SIG-M5 treated with dmso at 0.1 percent for 504 hours (cell line): ENCODE data around the gene DPY30.
"Not testable (repeated sequence)": the region's sequence is repeated elsewhere in the genome, so short reads cannot be mapped to it uniquely, and the experiment has no call there.

Experiments used
- DNase-seq: peaks from one replicate; lab custom pipeline; 2025; ENCODE audit not compliant: unreplicated experiment; lab: John Stamatoyannopoulos, UW

The DPY30 gene

DNA sequence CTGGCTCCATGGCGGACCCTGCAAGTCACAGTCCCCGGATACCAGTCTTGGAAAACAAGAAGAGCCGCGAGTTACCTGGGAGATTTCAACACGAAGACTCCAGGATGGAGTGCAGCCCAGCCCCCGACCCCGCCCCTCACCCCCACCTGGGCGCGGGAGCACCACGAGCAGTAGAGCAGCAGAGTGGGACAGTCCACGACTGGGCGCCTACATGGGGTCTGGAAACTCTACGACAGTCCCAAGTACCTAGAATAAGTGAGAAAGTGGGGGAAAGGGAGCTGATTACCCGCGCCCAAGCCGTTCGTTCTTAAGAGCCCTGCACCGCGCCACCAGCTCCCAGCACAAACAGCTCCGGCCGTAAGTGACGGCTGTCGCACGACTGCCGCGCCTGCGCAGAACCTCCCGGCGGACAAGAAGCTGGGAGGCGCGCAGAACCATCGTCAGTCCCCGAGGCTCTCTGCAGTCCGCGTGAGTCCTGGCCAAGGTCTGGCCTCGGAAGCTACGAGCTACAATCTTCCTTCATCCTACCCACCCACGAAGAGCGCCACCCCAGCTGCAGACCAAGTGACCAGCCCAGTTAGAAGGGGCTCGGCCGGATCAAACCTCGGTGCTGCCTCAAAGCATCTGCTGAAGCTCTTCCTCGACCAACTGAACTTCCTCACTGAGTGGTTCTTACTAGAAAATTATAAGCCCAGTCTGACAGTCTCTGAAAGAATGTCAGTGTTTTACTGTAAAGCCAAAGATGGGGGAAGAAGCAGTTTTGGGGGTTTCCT is at the start of gene DPY30:
DPY30 (minus strand) TSS at position 359 of the 773 bp plus-strand sequence; CDS start at position 10, 349 bp downstream.
- DNase-seq, result peak; percentile 95

GRCh38 chr2:32074134-32074506 is 34.5 kb upstream of the DPY30 start:
- DNase-seq, result no peak

DNA sequence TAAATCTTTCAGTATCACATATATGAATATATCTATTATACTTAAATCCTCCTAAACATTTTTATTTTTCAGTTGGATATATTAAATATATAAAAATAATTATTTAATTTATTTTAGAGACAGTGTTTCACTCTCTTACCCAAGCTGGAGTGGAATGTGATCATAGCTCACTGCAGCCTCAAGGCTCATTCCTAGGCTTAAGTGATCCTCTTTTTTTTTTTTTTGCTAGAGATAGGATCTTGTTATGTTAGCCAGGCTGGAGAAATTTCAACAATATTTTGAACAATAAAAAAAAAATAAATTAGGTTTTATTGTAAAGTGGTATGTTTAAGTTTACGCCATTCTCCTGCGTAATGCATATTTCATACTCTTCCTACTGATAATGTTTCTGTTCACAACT is 27.9 kb upstream of the DPY30 start:
- DNase-seq, result no peak

- no peak for DNase-seq
Observed at GRCh38 chr2:32064713-32065112, 25.1 kb upstream of the DPY30 start.

DNA sequence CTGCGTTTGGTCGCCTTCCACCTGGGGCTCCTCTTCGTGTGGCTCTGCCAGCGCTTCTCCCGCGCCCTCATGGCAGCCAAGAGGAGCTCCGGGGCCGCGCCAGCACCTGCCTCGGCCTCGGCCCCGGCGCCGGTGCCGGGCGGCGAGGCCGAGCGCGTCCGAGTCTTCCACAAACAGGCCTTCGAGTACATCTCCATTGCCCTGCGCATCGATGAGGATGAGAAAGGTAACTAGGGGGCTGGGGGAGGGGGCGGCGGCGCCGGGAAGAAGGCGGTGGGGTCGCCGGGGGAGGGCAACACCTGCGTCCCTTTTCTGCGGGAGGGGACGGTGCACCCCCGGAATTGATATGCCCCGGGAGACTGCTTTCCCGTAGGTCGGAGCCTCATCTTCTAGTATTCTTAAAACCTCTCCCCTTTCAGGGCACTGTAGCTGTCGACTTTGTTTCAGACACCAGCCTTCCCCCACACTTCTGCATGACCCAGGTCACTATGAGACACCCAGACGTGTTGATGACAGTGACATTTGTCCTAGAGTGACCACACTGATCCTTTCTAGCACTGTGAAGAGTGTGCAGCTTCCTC is 24.5 kb upstream of the DPY30 start:
- DNase-seq, result peak; percentile 48

DNA sequence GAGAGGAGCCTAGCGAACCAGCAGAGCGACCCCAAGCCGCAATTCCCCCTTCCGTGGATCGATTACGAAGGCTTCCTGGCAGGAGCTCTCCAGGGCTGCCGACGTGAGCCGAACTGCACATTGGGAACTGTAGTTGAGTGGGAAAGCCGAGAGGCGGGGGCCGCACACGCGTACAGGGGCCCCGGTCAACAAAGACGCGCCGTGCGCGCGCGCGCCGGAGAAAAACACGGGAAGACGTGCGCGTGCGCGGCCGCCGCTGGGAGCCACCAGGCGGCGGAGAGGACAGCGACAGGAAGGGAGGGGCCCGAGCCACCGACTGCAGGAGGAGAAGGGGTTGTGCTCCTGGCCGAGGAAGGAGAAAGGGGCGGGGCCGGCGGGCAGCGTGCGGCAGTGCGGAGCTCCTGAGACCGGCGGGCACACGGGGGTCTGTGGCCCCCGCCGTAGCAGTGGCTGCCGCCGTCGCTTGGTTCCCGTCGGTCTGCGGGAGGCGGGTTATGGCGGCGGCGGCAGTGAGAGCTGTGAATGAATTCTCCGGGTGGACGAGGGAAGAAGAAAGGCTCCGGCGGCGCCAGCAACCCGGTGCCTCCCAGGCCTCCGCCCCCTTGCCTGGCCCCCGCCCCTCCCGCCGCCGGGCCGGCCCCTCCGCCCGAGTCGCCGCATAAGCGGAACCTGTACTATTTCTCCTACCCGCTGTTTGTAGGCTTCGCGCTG is 23.9 kb upstream of the DPY30 start, which contains the start of gene SPAST:
SPAST (plus strand) TSS at position 247 of the 711 bp plus-strand sequence; CDS start at position 523, 276 bp downstream.
- peak; percentile 100 for DNase-seq

DNA sequence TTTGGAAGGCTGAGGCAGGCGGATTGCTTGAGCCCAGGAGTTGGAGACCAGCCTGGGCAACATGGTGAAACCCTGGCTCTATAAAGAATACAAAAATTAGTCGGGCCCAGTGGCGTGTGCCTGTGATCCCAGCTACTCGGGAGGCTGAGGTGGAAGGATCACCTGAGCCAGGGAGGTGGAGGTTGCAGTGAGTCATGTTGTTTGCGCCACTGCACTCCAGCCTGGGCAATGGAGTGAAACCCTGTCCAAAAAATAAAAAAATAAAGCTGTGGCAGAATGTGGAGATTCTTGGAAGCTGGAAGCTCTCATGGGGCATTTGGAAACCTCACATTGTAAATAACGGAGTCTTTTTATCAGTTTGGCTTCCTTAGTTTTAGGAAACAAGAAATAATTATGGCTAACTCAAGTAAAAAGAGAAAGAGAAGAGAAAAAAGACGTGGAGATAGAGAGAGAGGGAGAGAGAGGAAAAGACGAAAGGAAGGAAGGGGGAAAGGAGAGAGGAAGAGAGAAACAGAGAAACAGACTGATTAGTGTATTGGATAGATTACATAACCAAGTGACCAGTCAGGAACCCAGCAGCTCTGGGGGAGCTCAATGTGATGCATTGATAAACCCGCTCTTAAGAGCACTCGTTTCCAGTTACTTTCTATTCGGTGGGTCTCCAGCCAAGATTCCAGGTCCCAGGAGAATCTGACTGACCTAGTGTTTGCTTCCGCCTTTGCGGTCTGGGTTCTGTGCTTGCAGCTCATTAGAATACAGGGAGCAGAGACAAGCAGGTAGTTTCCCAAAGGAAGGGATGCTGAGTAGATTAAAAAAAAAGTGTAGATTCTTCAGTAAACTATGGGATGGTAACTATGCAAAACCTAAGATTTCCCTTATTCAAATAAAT is 22.6 kb upstream of the DPY30 start:
- peak; percentile 38 for DNase-seq

DNA sequence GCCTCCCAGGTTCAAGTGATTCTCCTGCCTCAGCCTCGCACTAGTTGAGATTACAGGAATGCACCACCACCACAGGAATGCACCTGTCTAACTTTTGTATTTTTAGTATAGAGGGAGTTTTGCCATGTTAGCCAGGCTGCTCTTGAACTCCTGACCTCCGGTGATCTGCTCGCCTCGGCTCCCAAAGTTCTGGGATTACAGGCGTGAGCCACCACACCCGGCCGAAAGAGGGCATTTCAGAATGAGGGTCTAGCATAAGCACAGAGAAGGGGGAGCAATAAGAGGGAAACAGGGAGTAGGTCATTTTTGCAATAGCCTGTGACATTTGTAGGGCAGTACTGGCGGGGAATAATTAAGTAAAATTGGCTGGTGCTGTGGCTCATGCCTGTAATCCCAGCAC is 21.8 kb upstream of the DPY30 start:
- DNase-seq, result no peak

- DNase-seq, result no peak
Observed at GRCh38 chr2:32060266-32060665, 20.7 kb upstream of the DPY30 start.

DNA sequence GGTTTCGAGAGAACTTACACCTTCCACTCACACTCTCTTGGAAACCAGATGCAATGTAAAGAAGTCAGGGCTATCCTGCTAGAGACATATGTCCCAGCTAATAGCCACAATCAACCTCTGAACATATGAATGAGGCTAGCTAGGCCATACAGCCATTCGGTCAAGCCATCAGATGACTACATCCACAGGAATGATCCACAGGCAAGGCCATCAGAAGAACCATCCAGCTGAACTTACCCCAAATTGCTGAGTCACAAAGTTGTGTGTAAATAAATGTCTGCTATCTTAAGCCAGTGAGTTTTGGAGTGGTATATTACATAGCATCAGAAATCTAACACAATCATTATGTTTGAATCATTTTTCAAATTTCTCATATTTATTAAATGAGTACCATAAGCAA is 18.5 kb upstream of the DPY30 start:
- no peak for DNase-seq

- not testable (repeated sequence) for DNase-seq
Observed at GRCh38 chr2:32054583-32054982, 15.0 kb upstream of the DPY30 start.

GRCh38 chr2:32051836-32052439 is 12.3 kb upstream of the DPY30 start:
- DNase-seq, result no peak

DNA sequence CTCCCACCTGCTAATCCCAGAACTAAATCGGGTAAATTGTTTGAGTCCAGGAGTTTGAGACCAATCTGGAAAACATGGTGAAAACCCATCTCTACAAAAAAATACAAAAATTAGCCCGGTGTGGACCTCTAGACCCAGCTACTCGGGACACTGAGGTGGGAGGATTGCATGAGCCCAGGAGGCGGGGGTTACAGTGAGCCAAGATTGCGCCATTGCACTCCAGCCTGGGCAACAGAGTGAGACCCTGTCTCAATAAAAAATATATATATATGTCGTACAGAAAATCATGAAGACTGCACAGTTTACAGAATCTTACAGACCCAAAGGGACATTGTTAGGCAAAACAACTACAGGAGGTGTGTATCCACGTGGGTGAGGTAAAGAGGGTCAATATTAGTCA is 4.0 kb upstream of the DPY30 start:
- DNase-seq, result no peak

- DNase-seq, result not testable (repeated sequence)
Observed at GRCh38 chr2:32034198-32034887, 5.3 kb downstream of the DPY30 start.

DNA sequence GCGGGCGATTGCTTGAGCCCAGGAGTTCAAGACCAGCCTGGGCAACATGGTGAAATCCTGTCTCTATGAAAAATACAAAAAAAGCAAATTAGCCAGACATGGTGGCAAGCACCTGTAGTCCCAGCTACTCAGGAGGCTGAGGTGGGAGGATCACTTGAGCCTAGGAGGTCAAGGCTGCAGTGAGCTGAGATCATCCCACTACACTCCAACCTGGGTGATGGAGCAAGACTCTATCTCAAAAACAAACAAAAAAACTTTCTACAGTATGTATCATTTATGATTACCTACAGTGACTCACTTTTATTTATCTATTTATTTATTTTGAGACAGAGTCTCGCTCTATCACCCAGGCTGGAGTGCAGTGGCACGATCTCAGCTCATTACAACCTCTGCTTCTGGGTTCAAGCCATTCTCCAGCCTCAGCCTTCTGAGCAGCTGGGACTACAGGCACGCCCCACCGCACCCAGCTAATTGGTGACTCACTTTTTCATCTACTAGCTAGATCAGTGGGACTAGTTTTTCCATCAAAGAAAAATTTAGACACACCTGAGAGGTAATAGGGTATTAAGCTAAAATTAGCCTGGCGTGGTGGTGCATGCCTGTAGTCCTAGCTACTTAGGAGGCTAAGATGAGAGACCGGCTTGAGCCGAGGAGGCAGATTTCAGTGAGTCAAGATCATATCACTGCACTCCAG is 20.7 kb downstream of the DPY30 start:
- not testable (repeated sequence) for DNase-seq

DNA sequence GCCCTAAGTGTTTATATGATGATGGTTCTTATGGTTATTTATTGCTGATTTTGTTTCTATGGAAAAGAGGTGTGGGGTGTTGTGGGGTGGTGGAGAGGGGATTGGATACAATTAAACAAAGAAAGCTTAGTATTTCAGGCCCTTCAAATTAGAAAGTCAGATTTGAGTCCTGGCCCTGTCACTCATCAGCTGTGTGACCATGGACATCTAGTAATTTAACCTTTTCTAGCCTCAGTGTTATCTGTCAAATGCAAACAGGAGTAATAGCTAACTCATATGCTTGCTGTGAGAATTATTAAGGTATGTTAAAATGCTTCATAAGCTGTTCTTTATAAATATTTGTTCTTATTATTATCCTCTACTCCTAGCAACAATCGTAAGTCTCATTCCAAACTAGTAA is 26.7 kb downstream of the DPY30 start:
- no peak for DNase-seq

DNA sequence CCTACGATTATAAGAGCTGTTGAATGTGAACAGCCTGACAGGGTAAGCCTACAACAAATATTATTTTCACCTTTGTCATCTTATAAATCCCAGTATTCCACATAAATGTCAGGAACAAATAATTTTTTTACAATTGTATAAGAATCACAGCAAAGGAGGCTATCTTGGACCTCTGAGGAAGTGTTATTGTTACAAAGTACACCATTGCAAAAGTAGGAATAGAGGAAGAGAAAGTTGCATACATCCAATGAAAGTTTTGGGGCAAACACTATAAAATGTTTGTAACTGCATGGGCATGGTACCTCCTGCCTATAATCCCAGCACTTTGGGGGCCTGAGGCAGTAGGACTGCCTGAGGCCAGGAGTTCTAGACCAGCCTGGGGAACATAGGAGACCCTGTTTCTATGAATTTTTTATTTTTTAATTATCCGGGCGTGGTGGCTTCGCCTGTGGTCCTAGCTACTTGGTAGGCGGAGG is 28.1 kb downstream of the DPY30 start:
- DNase-seq, result peak; percentile 82

DNA sequence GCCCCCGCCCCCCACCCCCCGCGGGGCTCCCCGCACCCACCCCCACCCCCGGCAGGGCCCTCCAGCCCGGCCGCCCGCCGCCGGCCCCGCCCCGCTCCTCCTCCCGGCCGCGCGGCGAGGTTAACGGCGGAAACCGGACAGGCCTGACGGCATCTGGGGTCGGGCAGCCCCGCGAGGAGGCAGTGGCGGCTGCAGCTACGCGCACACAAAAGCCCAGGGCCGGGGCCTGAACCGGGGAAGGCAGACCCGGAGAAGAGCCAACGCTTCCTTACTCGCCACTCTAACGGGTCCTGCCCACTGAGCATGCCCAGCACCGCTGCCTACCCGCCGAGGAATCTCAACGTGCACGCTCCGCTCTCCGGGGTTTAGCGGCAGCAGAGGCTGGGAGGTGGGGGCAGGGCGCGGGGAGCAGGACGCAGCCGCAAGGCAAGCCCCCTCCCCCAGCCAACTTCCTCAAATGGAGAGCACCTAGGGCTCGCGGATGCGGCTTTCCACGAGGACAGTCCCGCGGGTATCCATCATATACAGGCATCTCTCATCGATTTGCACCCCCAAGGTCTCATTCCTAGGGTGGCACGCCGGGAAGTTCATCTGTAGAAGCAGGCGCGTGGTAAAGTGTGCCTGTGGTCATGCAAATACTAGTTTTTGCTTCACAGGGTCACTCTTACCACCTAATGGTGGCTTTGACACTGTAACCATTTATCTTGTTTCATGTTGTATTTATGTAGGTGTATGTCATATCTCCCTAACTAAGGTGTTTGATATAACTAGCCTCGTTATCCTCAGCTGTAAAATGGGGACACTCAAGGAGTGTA is 28.7 kb downstream of the DPY30 start, which contains the start of gene MEMO1:
MEMO1 (minus strand) TSS at position 339 of the 815 bp plus-strand sequence. CDS start 761 bp downstream, outside the sequence.
- peak; percentile 96 for DNase-seq
